Measurements from ENCODE around the gene TCF21. TPM values are rescaled to one million over a fixed set of nuclear protein-coding genes. Genes with fewer than 3 reads are reported as not detected.

Gene TCF21
- total RNA-seq, 4 donors from 2014 or later = 0.24 to 0.41 (median 0.26) TPM; not detected in 1

DNA sequence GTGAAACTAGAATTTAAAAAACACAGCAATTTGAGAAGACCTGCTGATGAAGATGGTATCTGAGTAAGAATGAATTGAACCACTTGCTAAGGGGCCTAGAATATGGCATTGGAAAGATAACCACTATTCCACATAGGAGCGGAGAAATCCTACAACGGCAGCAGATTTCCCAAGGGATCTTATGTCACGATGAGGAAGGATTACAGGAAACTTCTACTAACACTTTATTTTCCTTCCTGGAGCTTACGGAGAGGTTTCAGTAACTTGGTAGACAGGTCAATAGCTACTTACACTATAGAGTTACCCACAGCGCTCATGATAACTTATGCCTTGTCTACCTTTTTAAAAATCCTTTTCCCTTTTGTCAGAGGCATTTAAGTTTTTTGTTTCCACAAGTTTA is 11.8 kb upstream of the TCF21 start:
- TF ChIP-seq, protein P1, sequence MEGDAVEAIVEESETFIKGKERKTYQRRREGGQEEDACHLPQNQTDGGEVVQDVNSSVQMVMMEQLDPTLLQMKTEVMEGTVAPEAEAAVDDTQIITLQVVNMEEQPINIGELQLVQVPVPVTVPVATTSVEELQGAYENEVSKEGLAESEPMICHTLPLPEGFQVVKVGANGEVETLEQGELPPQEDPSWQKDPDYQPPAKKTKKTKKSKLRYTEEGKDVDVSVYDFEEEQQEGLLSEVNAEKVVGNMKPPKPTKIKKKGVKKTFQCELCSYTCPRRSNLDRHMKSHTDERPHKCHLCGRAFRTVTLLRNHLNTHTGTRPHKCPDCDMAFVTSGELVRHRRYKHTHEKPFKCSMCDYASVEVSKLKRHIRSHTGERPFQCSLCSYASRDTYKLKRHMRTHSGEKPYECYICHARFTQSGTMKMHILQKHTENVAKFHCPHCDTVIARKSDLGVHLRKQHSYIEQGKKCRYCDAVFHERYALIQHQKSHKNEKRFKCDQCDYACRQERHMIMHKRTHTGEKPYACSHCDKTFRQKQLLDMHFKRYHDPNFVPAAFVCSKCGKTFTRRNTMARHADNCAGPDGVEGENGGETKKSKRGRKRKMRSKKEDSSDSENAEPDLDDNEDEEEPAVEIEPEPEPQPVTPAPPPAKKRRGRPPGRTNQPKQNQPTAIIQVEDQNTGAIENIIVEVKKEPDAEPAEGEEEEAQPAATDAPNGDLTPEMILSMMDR (IDR thresholded peaks at IDR 0.05 in 4 of 5, conservative IDR thresholded peaks at IDR 0.05 in 1 of 5) = no peak
- TF ChIP-seq POLR2A (IDR thresholded peaks at IDR 0.05) = no peak
- H3K4me1 ChIP-seq = no peaks in the 10 kb centered on the region
- H3K9me3 ChIP-seq = no peaks in the 10 kb centered on the region
- no peaks in the 10 kb centered on the region for H3K36me3 ChIP-seq
- DNase-seq (no peak), ATAC-seq (no peak)
- intact Hi-C loops (cut with DNase I; ENCODE audit: low total_unique reads) = no loop called here
- no peak overlapping the region for H3K27ac ChIP-seq
- in situ Hi-C loops (cut with MboI; ENCODE audit: low sequenced_read_pairs in 4 of 4) = no loop called here
- no peaks in the 10 kb centered on the region for H3K27me3 ChIP-seq
- H3K4me3 ChIP-seq = no peak overlapping the region

DNA sequence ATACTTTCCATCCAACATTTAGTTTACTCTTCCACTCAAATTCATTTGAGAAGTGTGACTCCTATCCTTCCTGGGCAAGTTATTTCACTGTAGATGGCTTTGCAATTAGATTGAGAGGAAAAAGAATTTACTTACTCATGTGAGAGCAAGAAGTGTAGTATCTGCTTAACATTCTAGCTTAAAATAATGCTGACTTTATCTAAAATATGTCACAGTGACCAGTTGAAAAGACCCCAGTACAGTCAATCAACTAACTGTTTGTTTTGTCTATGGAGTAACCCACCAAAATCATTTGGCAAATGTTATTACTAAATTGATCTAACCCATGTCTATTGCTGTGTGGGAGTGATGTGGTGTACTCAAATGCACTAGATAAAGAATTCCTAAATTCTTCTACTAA is 8.9 kb upstream of the TCF21 start:
- Histone ChIP-seq H3K4me1 (no peaks in the 10 kb centered on the region), H3K27ac (no peak overlapping the region), H3K27me3 (no peaks in the 10 kb centered on the region), H3K9me3 (no peaks in the 10 kb centered on the region), H3K4me3 (no peak overlapping the region), H3K36me3 (no peaks in the 10 kb centered on the region)
- no peak for TF ChIP-seq POLR2A (IDR thresholded peaks at IDR 0.05)
- TF ChIP-seq, protein P1 (IDR thresholded peaks at IDR 0.05 in 4 of 5, conservative IDR thresholded peaks at IDR 0.05 in 1 of 5) = no peak
- DNase-seq = no peak
- in situ Hi-C loops (cut with MboI; ENCODE audit: low sequenced_read_pairs in 4 of 4) (no loop called here), intact Hi-C loops (cut with DNase I; ENCODE audit: low total_unique reads) (no loop called here)
- no peak for ATAC-seq

GRCh38 chr6:133880896-133881295 is 8.0 kb upstream of the TCF21 start:
- H3K4me3 ChIP-seq = no peak overlapping the region
- no peaks in the 10 kb centered on the region for H3K9me3 ChIP-seq
- intact Hi-C loops (cut with DNase I; ENCODE audit: low total_unique reads) (no loop called here), in situ Hi-C loops (cut with MboI; ENCODE audit: low sequenced_read_pairs in 4 of 4) (no loop called here)
- no peaks in the 10 kb centered on the region for H3K27me3 ChIP-seq
- H3K27ac ChIP-seq = no peak overlapping the region
- H3K36me3 ChIP-seq = no peaks in the 10 kb centered on the region
- no peak for DNase-seq
- no peak for TF ChIP-seq POLR2A (IDR thresholded peaks at IDR 0.05)
- TF ChIP-seq, protein P1 (IDR thresholded peaks at IDR 0.05 in 4 of 5, conservative IDR thresholded peaks at IDR 0.05 in 1 of 5) = no peak
- ATAC-seq = no peak
- no peaks in the 10 kb centered on the region for H3K4me1 ChIP-seq

DNA sequence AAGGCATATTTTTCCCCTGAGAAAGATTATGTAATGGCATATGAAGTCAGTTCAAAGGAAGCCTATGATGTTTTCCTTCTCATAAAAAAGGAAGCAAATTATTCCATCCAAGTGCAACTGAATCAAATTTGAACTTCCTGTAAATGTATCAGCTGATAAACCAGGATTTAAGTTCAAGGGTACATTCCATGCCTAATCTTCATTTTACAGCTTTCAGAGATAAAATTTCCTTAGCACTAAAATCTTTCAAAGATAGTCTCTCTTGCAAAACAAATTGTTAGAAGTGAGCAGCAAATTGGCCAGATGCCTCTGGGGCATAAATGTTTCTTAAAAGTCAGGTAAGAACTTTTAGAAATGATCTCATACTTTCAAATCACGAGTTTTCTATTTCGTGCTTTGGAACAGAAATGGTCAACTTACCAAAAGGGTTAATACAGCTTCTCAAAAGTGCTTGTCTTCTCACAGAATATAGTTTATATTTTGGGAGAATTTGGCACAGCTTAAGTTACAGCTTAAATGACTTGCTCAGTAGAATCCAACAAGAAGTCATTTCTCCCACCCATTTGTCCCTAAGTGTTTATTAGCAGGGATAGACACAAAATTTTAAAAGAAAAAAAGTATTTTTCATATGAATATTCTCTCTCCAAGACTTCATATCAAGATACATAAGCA is 2.7 kb upstream of the TCF21 start:
- H3K36me3 ChIP-seq = no peaks in the 10 kb centered on the region
- no peak for TF ChIP-seq POLR2A (IDR thresholded peaks at IDR 0.05)
- TF ChIP-seq, protein P1 (IDR thresholded peaks at IDR 0.05 in 4 of 5, conservative IDR thresholded peaks at IDR 0.05 in 1 of 5) = no peak
- H3K27ac ChIP-seq = no peak overlapping the region
- intact Hi-C loops (cut with DNase I; ENCODE audit: low total_unique reads) = no loop called here
- H3K27me3 ChIP-seq = peaks cover 3 to 17% (median 16%) of the 10 kb centered on the region in 3 donors
- in situ Hi-C loops (cut with MboI; ENCODE audit: low sequenced_read_pairs in 4 of 4) = no loop called here
- H3K9me3 ChIP-seq = no peaks in the 10 kb centered on the region
- no peak for DNase-seq
- H3K4me3 ChIP-seq = no peak overlapping the region
- no peak for ATAC-seq
- H3K4me1 ChIP-seq = peaks cover 4 to 7% of the 10 kb centered on the region in 2 donors

Data from gastrocnemius medialis (tissue), 4 donors.